Psoas muscle (tissue), 8 donors: ENCODE data around the gene UBE2E2. TPM values are rescaled to one million over a fixed set of nuclear protein-coding genes. Genes with fewer than 3 reads are reported as not detected.

ENCODE experiments used
- ATAC-seq, 4 donors: fragments of 200-7000 bp; cut with Tn5 transposase; one replicate each; pipeline ENCODE4 v1.9.1; 2020; ENCODE audit warnings: moderate library complexity in 3 of 4, mild to moderate bottlenecking in 2 of 4
- DNase-seq, 2 donors: peaks; one replicate each; pipeline ENCODE4 v3.0.0-alpha.2; 2020
- H3K27ac ChIP-seq: fragments of 200-600 bp; one replicate; pipeline ENCODE4 v1.8.0; 2022
- H3K27me3 ChIP-seq, 3 donors: fragments of 200-600 bp in 1 of 3; one replicate each; pipeline versions ENCODE4 v1.6.1 to v1.8.0; 2013 to 2022; ENCODE audit warnings: low read length in 2 of 3, mild to moderate bottlenecking in 2 of 3, moderate library complexity in 1 of 3; ENCODE audit not compliant: insufficient read depth in 3 of 3
- H3K36me3 ChIP-seq, 2 donors: fragments of 200-600 bp in 1 of 2; one replicate each; pipeline versions ENCODE4 v1.6.1 to v1.8.0; 2013 to 2022; ENCODE audit warnings: low read depth in 1 of 2, mild to moderate bottlenecking in 1 of 2, moderate library complexity in 1 of 2; ENCODE audit not compliant: insufficient read depth in 1 of 2
- H3K4me1 ChIP-seq: fragments of 200-600 bp; one replicate; pipeline ENCODE4 v1.8.0; 2022
- H3K4me3 ChIP-seq: fragments of 200-600 bp; one replicate; pipeline ENCODE4 v1.8.0; 2022; ENCODE audit warnings: mild to moderate bottlenecking
- H3K9me3 ChIP-seq: fragments of 200-600 bp; one replicate; pipeline ENCODE4 v1.8.0; 2022
- WGBS, 3 donors: extraction: QIAGEN DNeasy Blood & Tissue Kit; methylation state at CpG; one replicate each; pipeline versions ENCODE4 v1.1.6 to v1.1.7; 2013; 5-methylcytosine and 5-hydroxymethylcytosine counted together
- intact Hi-C, 2 donors: fragments of 100-400 bp; cut with DNase I; formaldehyde crosslinking; loops; one replicate each; pipeline versions ENCODE4 v1.11.0 to v1.14.2; 2022
- polyA plus RNA-seq, 3 donors: library from polyadenylated mRNA; stranded (reverse); fragments of 200-250 nt; gene quantifications; one replicate each; pipeline ENCODE4 v1.2.3, GENCODE V29; 2013
- total RNA-seq, 4 donors: library from RNA; stranded (reverse); fragmentation: NEBNext Ultra II Directional in 2 of 4; extraction: Animal tissue kit (Norgen Biotek cat#: 25700) in 2 of 4; gene quantifications; one replicate each; pipeline versions ENCODE4 v1.2.1 to v1.2.4, GENCODE V29; 2021 to 2023
- TF ChIP-seq, protein P1 (sequence below): fragments of 200-600 bp; IDR thresholded peaks from one replicate; pipeline ENCODE4 v1.8.0; 2022; ENCODE audit warnings: antibody characterized with exemption
- donor health status: healthy with polysubstance abuse.
- donor health status: DM: no; HTN: no; CAD: no; lungs with moderate emphysema.
- donor health status: Bipolar disorder and iron deficiency.
- donor health status: healthy.
- donor health status: DM: yes; HTN: yes; CAD: no.
- donor health status: DM: no; HTN: no; CAD: no.
- donor health status: DM: no; HTN: no; CAD: no.
- donor health status: DM: yes; HTN: yes; CAD: no.

The UBE2E2 gene
- total and polyA plus RNA-seq, 7 donors, result 12.9 to 38.2 (median 34.0) TPM

DNA sequence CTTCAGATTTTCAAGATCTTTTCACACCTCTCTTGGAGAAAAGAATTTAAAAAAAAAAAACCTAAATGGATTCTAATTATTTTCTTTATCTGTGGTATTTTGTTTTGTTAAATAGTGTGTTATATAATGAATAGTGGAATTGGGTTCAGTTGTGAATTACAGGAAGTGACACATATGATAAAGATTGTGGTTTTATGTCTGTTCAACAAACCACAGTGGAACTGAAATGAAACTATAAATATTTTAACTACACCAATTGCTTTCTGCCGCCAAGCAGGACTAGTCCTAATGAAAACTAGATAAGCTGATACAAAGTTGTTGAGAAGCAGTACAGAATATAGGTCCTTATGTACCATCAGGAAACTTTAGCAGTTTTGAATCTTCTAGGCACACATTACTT lies 121.6 kb downstream of the UBE2E2 start:
- H3K36me3 ChIP-seq, result no peaks in the 10 kb centered on the region
- WGBS, 3 donors, result 61 to 71% (median 66%) methylated on average over 1 of the region's 1 CpG
- H3K27me3 ChIP-seq, result no peaks in the 10 kb centered on the region
- no peaks in the 10 kb centered on the region for H3K9me3 ChIP-seq
- TF ChIP-seq, protein P1, sequence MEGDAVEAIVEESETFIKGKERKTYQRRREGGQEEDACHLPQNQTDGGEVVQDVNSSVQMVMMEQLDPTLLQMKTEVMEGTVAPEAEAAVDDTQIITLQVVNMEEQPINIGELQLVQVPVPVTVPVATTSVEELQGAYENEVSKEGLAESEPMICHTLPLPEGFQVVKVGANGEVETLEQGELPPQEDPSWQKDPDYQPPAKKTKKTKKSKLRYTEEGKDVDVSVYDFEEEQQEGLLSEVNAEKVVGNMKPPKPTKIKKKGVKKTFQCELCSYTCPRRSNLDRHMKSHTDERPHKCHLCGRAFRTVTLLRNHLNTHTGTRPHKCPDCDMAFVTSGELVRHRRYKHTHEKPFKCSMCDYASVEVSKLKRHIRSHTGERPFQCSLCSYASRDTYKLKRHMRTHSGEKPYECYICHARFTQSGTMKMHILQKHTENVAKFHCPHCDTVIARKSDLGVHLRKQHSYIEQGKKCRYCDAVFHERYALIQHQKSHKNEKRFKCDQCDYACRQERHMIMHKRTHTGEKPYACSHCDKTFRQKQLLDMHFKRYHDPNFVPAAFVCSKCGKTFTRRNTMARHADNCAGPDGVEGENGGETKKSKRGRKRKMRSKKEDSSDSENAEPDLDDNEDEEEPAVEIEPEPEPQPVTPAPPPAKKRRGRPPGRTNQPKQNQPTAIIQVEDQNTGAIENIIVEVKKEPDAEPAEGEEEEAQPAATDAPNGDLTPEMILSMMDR, result no peak
- H3K4me3 ChIP-seq, result no peak overlapping the region
- no peak overlapping the region for H3K27ac ChIP-seq
- intact Hi-C loops, result loop anchor here in 1 of 2 donors (10.0 kb wide), 1 partner anchor 160 kb away; no protein-coding TSS in a partner anchor
- ATAC-seq (no peak), DNase-seq (no peak)
- H3K4me1 ChIP-seq, result peaks cover 15% of the 10 kb centered on the region

- Histone ChIP-seq H3K9me3 (no peaks in the 10 kb centered on the region), H3K4me3 (no peak overlapping the region), H3K27me3 (no peaks in the 10 kb centered on the region), H3K4me1 (peaks cover 21% of the 10 kb centered on the region), H3K27ac (no peak overlapping the region), H3K36me3 (no peaks in the 10 kb centered on the region)
- WGBS, 3 donors, result 37 to 55% (median 52%) methylated on average over 4 of the region's 4 CpGs
- TF ChIP-seq, protein P1, result no peak
- ATAC-seq (no peak), DNase-seq (no peak)
- intact Hi-C loops, result loop anchor here in 1 of 2 donors (10.0 kb wide), 1 partner anchor 159 kb away; no protein-coding TSS in a partner anchor
Observed at GRCh38 chr3:23325466-23326065, 122.4 kb downstream of the UBE2E2 start.

- peak overlapping the region; percentile 6 for H3K4me3 ChIP-seq
- DNase-seq, result no peak
- no peaks in the 10 kb centered on the region for H3K36me3 ChIP-seq
- 42 to 45% (median 43%) methylated on average over 6 of the region's 6 CpGs for WGBS, 3 donors
- intact Hi-C loops, result loop anchor here in 1 of 2 donors (10.0 kb wide), 1 partner anchor 155 kb away; no protein-coding TSS in a partner anchor
- H3K4me1 ChIP-seq, result peaks cover 31% of the 10 kb centered on the region
- TF ChIP-seq, protein P1, result no peak
- ATAC-seq, result peak; percentile 57 to 82 (median 75)
- H3K27ac ChIP-seq, result no peak overlapping the region
- H3K27me3 ChIP-seq, result no peaks in the 10 kb centered on the region
- no peaks in the 10 kb centered on the region for H3K9me3 ChIP-seq
Observed at GRCh38 chr3:23329471-23330105, 126.5 kb downstream of the UBE2E2 start.

DNA sequence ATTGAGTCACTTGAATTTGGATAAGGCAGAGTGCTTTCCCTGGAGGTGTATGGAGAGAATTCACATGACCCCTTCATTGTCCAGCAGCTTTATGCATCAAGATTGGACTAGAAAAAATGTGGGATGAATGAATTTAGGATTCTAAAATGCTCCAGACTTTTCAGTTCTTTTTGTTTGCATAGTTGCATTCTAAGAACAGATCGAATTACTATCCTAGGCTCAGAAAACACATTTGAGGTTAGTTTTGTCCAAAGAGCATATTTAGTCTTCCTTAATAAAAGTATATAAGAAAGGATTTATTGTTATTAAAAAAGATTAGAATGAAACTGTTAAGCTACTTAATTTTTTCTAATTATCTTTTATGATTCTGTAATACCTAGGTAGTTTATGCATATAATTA lies 127.4 kb downstream of the UBE2E2 start:
- Histone ChIP-seq H3K36me3 (no peaks in the 10 kb centered on the region), H3K27ac (no peak overlapping the region), H3K9me3 (no peaks in the 10 kb centered on the region), H3K27me3 (no peaks in the 10 kb centered on the region), H3K4me1 (peaks cover 31% of the 10 kb centered on the region), H3K4me3 (no peak overlapping the region)
- no peak for ATAC-seq
- TF ChIP-seq, protein P1, result no peak
- 77 to 85% (median 83%) methylated on average over 1 of the region's 1 CpG for WGBS, 3 donors
- no peak for DNase-seq
- intact Hi-C loops, result no loop called here
